MM.1S (cell line): Measurements from ENCODE around the gene AIRE.

Experiments used
- DNase-seq: peaks from one replicate; pipeline ENCODE4 v3.0.0-alpha.2; 2015
- H2AFZ ChIP-seq: fragments of 300-600 bp; sonication (generic); 2 replicates; pipeline ENCODE4 v1.6.0; 2016; ENCODE audit warnings: antibody characterized with exemption, low read length
- H3F3A ChIP-seq: fragments of 300-600 bp; sonication (generic); 2 replicates; pipeline ENCODE4 v1.6.1; 2016; ENCODE audit warnings: mild to moderate bottlenecking, antibody characterized with exemption, low read length, moderate library complexity, mixed read lengths; ENCODE audit not compliant: insufficient read depth
- H3K27ac ChIP-seq: fragments of 300-600 bp; sonication (generic); 2 replicates; pipeline ENCODE4 v1.5.1; 2016; ENCODE audit warnings: mild to moderate bottlenecking, low read length
- H3K27me3 ChIP-seq: fragments of 300-600 bp; sonication (generic); replicated peaks from 2 replicates; pipeline ENCODE4 v1.6.0; 2016; ENCODE audit warnings: low read length; ENCODE audit not compliant: insufficient read depth
- H3K36me3 ChIP-seq: fragments of 300-600 bp; sonication (generic); replicated peaks from 2 replicates; pipeline ENCODE4 v1.6.1; 2016; ENCODE audit warnings: mild to moderate bottlenecking, low read length, mixed read lengths; ENCODE audit not compliant: insufficient read depth
- H3K4me1 ChIP-seq: fragments of 300-600 bp; sonication (generic); 2 replicates; pipeline ENCODE4 v1.6.1; 2016; ENCODE audit warnings: low read length, mixed read lengths
- H3K4me2 ChIP-seq: fragments of 300-600 bp; sonication (generic); 2 replicates; pipeline ENCODE4 v1.6.0; 2016; ENCODE audit warnings: low read depth, low read length
- H3K4me3 ChIP-seq: fragments of 300-600 bp; sonication (generic); 2 replicates; pipeline ENCODE4 v1.5.1; 2016; ENCODE audit warnings: low read length, mixed read lengths
- H3K79me2 ChIP-seq: fragments of 300-600 bp; sonication (generic); 2 replicates; pipeline ENCODE4 v1.6.1; 2016; ENCODE audit warnings: mixed run types, low read length, mixed read lengths
- H3K9ac ChIP-seq: fragments of 300-600 bp; sonication (generic); 2 replicates; pipeline ENCODE4 v1.6.1; 2016; ENCODE audit warnings: low read length, mixed read lengths
- H3K9me2 ChIP-seq: fragments of 300-600 bp; sonication (generic); replicated peaks from 2 replicates; pipeline ENCODE4 v1.6.1; 2016; ENCODE audit warnings: mild to moderate bottlenecking, low read length, mixed read lengths; ENCODE audit not compliant: insufficient read depth
- H3K9me3 ChIP-seq: fragments of 300-600 bp; sonication (generic); replicated peaks from 2 replicates; pipeline ENCODE4 v1.6.1; 2016; ENCODE audit warnings: mild to moderate bottlenecking, low read length, mixed read lengths; ENCODE audit not compliant: insufficient read depth
- H4K20me1 ChIP-seq: fragments of 300-600 bp; sonication (generic); 2 replicates; pipeline ENCODE4 v1.6.1; 2016; ENCODE audit warnings: mild to moderate bottlenecking, low read length, moderate library complexity, mixed read lengths; ENCODE audit not compliant: insufficient read depth
- CTCF ChIP-seq: fragments of 300-600 bp; sonication (generic); IDR thresholded peaks from 2 replicates; pipeline ENCODE4 v1.5.1; 2016; ENCODE audit warnings: antibody characterized with exemption, low read length, mixed read lengths
- EZH2 ChIP-seq: fragments of 300-600 bp; sonication (generic); optimal IDR thresholded peaks from 2 replicates; pipeline ENCODE3; 2017; ENCODE audit warnings: low read depth, mild to moderate bottlenecking, antibody characterized with exemption, low read length, mixed read lengths
- EZH2phosphoT487 ChIP-seq: fragments of 300-600 bp; sonication (generic); IDR thresholded peaks from 2 replicates; pipeline ENCODE4 v1.6.1; 2018; ENCODE audit warnings: antibody characterized with exemption, low read length

The AIRE gene

GRCh38 chr21:44324854-44325107 lies 39.1 kb downstream of the AIRE start:
- no peaks in the 10 kb centered on the region; the same call in 1 of the 2 replicates for H3K36me3 ChIP-seq

GRCh38 chr21:44325386-44326271 lies 40.0 kb downstream of the AIRE start:
- Histone ChIP-seq H3F3A (no peaks in the 10 kb centered on the region), H3K79me2 (no peaks in the 10 kb centered on the region), H4K20me1 (0 out of 2 replicates have a peak, but pooled peaks cover 7% of the 10 kb centered on the region), H3K4me1 (no peaks in the 10 kb centered on the region), H2AFZ (no peak overlapping the region), H3K4me3 (no peak overlapping the region), H3K36me3 (no peaks in the 10 kb centered on the region; the same call in 1 of the 2 replicates), H3K4me2 (no peak overlapping the region), H3K27ac (no peak overlapping the region), H3K9me3 (no peaks in the 10 kb centered on the region), H3K9ac (no peak overlapping the region), H3K27me3 (no peaks in the 10 kb centered on the region), H3K9me2 (no peaks in the 10 kb centered on the region)
- no peak for TF ChIP-seq EZH2phosphoT487
- no peak for TF ChIP-seq EZH2
- TF ChIP-seq CTCF = no peak
- no peak for DNase-seq

More at GRCh38 chr21:44324854-44325107, 39.1 kb downstream of the AIRE start:
- no peak for TF ChIP-seq EZH2
- no peak for TF ChIP-seq CTCF
- TF ChIP-seq EZH2phosphoT487 = no peak
- Histone ChIP-seq H3K79me2 (no peaks in the 10 kb centered on the region), H3K4me3 (no peak overlapping the region), H3F3A (no peaks in the 10 kb centered on the region), H3K9me3 (no peaks in the 10 kb centered on the region), H3K4me1 (no peaks in the 10 kb centered on the region), H2AFZ (no peak overlapping the region), H4K20me1 (0 out of 2 replicates have a peak, but pooled peaks cover 7% of the 10 kb centered on the region), H3K9me2 (no peaks in the 10 kb centered on the region), H3K9ac (no peak overlapping the region), H3K27ac (no peak overlapping the region), H3K4me2 (no peak overlapping the region), H3K27me3 (no peaks in the 10 kb centered on the region)
- DNase-seq = no peak

- Histone ChIP-seq H3K9me3 (no peaks in the 10 kb centered on the region), H3K36me3 (no peaks in the 10 kb centered on the region; the same call in 1 of the 2 replicates), H3K4me2 (no peak overlapping the region), H3K9me2 (no peaks in the 10 kb centered on the region), H3K27ac (no peak overlapping the region), H3K4me1 (no peaks in the 10 kb centered on the region), H3F3A (no peaks in the 10 kb centered on the region), H3K27me3 (no peaks in the 10 kb centered on the region), H3K9ac (no peak overlapping the region), H3K4me3 (no peak overlapping the region), H3K79me2 (no peaks in the 10 kb centered on the region), H2AFZ (no peak overlapping the region), H4K20me1 (0 out of 2 replicates have a peak, but pooled peaks cover 7% of the 10 kb centered on the region)
- DNase-seq = no peak
- no peak for TF ChIP-seq EZH2
- TF ChIP-seq EZH2phosphoT487 = no peak
- TF ChIP-seq CTCF = no peak
Observed at GRCh38 chr21:44326272-44326647, 40.6 kb downstream of the AIRE start.
